Gastrocnemius medialis (tissue), 4 donors: ENCODE data around the gene GPRC5B. TPM values are rescaled to one million over a fixed set of nuclear protein-coding genes. Genes with fewer than 3 reads are reported as not detected.

ENCODE experiments used
- ATAC-seq, 2 donors: fragments of 150-250 bp; one replicate each; pipeline ENCODE4 v1.9.1; 2016
- DNase-seq, 2 donors: peaks; one replicate each; pipeline ENCODE4 v3.0.0-alpha.2; 2019
- H3K27ac ChIP-seq, 4 donors: fragments of 200-600 bp; sonication (generic); 1 replicate in 1 of 4; 2 replicates in 3 of 4; pipeline ENCODE4 v1.5.1; 2016 to 2018; ENCODE audit warnings: mild to moderate bottlenecking in 2 of 4, moderate library complexity in 1 of 4
- H3K27me3 ChIP-seq, 3 donors: fragments of 200-600 bp; sonication (generic) in 2 of 3; 1 replicate in 1 of 3; 2 replicates in 2 of 3; pipeline versions ENCODE4 v1.5.1 to v1.6.0; 2016 to 2019; ENCODE audit warnings: mild to moderate bottlenecking in 1 of 3, moderate library complexity in 1 of 3
- H3K36me3 ChIP-seq, 2 donors: fragments of 200-600 bp; sonication (generic) in 1 of 2; one replicate each; pipeline ENCODE4 v1.5.1; 2017 to 2018
- H3K4me1 ChIP-seq, 2 donors: fragments of 200-600 bp; sonication (generic) in 1 of 2; one replicate each; pipeline ENCODE4 v1.5.1; 2016 to 2017; ENCODE audit warnings: mild to moderate bottlenecking in 2 of 2
- H3K4me3 ChIP-seq, 4 donors: fragments of 200-600 bp; sonication (generic) in 3 of 4; 1 replicate in 1 of 4; 2 replicates in 3 of 4; pipeline ENCODE4 v1.5.1; 2016 to 2019; ENCODE audit warnings: mild to moderate bottlenecking in 2 of 4
- H3K9me3 ChIP-seq, 3 donors: fragments of 200-600 bp; sonication (generic) in 2 of 3; 1 replicate in 1 of 3; 2 replicates in 2 of 3; pipeline ENCODE4 v1.5.1; 2016 to 2019
- POLR2A ChIP-seq, 2 donors: fragments of 450-650 bp; IDR thresholded peaks; one replicate each; pipeline ENCODE4 v1.6.1; 2017; ENCODE audit warnings: antibody characterized with exemption in 2 of 2, mild to moderate bottlenecking in 2 of 2, moderate library complexity in 2 of 2
- in situ Hi-C, 4 donors: fragments of 200-750 bp; cut with MboI; loops; one replicate each; pipeline versions ENCODE4 v1.15.0 to v1.8.0; 2017; ENCODE audit warnings: low sequenced_read_pairs in 4 of 4
- intact Hi-C: fragments of 100-400 bp; cut with DNase I; formaldehyde crosslinking; loops from one replicate; pipeline ENCODE4 v1.15.1; 2023; ENCODE audit warnings: low total_unique reads
- total RNA-seq, 4 donors: library from RNA; depleted of rRNA; stranded (reverse); fragments of >200 nt; gene quantifications; one replicate each; pipeline versions ENCODE4 v1.1.0 to v1.2.3, GENCODE V29; 2016
- TF ChIP-seq, protein P1 (sequence below), 5 experiments: fragments of 450-650 bp in 3 of 5; fragments of 200-600 bp in 2 of 5; sonication (generic) in 2 of 5; IDR thresholded peaks in 4 of 5; conservative IDR thresholded peaks in 1 of 5; 1 replicate in 4 of 5; 2 replicates in 1 of 5; pipeline ENCODE4 v1.5.1; 2016 to 2019; ENCODE audit warnings: antibody characterized with exemption in 5 of 5, mild to moderate bottlenecking in 3 of 5, moderate library complexity in 3 of 5

Gene GPRC5B
- total RNA-seq, 4 donors from 2014 or later: 41.9 to 89.2 (median 71.3) TPM

DNA sequence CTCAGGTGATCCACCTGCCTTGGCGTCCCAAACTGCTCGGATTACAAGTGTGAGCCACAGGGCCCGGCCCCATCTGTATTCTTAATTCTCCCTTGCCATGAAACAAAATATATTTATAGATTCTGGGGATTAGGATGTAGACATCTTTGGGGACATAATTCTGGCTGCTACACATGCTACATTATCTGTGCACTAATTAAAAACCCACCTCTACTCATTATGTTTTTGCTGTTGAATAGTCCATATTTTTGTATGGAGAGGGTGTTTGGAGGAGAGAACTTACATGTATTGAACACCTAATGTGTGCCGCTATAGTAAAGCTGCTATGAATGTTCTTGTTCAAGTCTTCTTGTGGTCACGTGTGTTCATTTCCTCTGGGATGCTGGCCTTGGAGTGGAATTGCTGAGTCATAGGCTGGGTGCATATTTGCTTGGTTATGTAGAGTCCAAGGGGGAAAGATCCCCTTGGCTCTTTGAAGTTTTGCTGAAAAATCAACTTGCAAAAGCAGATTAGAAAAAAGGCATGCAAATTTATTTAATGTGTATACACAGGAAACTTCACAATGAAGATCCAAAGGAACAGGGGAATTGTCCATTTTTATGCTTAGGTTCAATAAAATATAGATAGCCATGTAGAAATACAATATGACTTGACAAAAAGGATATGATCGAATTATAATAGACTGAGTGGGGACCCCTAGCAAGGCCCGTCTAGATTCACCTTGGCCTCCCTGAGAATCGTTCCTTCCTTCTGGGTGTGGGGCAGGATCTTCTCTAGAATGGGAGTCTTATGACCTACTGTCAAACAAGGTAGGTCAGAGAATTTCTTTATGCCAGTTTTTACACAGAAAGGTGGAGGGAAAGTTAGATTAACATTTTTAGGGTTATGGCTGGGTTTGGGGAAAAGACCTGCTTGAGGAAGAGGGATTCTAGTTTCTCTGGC lies 42.1 kb upstream of the GPRC5B start:
- no peaks in the 10 kb centered on the region for H3K4me1 ChIP-seq
- H3K27ac ChIP-seq: no peak overlapping the region
- TF ChIP-seq, protein P1, sequence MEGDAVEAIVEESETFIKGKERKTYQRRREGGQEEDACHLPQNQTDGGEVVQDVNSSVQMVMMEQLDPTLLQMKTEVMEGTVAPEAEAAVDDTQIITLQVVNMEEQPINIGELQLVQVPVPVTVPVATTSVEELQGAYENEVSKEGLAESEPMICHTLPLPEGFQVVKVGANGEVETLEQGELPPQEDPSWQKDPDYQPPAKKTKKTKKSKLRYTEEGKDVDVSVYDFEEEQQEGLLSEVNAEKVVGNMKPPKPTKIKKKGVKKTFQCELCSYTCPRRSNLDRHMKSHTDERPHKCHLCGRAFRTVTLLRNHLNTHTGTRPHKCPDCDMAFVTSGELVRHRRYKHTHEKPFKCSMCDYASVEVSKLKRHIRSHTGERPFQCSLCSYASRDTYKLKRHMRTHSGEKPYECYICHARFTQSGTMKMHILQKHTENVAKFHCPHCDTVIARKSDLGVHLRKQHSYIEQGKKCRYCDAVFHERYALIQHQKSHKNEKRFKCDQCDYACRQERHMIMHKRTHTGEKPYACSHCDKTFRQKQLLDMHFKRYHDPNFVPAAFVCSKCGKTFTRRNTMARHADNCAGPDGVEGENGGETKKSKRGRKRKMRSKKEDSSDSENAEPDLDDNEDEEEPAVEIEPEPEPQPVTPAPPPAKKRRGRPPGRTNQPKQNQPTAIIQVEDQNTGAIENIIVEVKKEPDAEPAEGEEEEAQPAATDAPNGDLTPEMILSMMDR (IDR thresholded peaks at IDR 0.05 in 4 of 5, conservative IDR thresholded peaks at IDR 0.05 in 1 of 5): no peak
- TF ChIP-seq POLR2A (IDR thresholded peaks at IDR 0.05): no peak
- DNase-seq (no peak), ATAC-seq (no peak)
- in situ Hi-C loops (no loop called here), intact Hi-C loops (no loop called here)
- H3K27me3 ChIP-seq: no peaks in the 10 kb centered on the region
- no peak overlapping the region for H3K4me3 ChIP-seq
- H3K9me3 ChIP-seq: no peaks in the 10 kb centered on the region
- H3K36me3 ChIP-seq: no peaks in the 10 kb centered on the region

DNA sequence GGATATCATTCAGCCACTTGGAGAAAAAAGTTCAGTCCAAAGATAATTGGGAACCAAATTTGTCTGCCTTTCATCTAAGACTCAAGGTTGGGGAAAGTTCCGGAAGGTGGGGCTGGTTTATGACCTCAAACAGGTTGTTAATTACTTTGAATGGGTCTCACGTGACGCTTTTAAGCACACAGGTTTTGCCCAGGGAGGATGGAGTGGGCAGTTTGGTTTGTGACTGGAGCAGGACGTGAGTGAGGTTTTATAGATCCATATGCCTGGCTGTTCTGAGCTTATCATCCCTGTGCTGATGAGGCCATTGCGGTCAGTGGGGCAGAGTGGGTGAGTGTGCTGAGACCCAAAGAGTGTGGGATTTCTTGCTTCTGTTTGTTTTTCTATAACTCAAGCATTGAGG lies 38.7 kb upstream of the GPRC5B start:
- H3K36me3 ChIP-seq: no peaks in the 10 kb centered on the region
- no peak for ATAC-seq
- in situ Hi-C loops (loop anchor here in 3 of 4 donors (25.0 kb wide), 1 partner anchor 464 kb away; no protein-coding TSS in a partner anchor), intact Hi-C loops (no loop called here)
- H3K9me3 ChIP-seq: peaks cover 0 to 3% (median 0%) of the 10 kb centered on the region in 3 donors
- H3K27me3 ChIP-seq: no peaks in the 10 kb centered on the region
- no peaks in the 10 kb centered on the region for H3K4me1 ChIP-seq
- H3K4me3 ChIP-seq: no peak overlapping the region
- H3K27ac ChIP-seq: no peak overlapping the region
- no peak for DNase-seq
- TF ChIP-seq POLR2A (IDR thresholded peaks at IDR 0.05): no peak
- TF ChIP-seq, protein P1 (IDR thresholded peaks at IDR 0.05 in 4 of 5, conservative IDR thresholded peaks at IDR 0.05 in 1 of 5): no peak

DNA sequence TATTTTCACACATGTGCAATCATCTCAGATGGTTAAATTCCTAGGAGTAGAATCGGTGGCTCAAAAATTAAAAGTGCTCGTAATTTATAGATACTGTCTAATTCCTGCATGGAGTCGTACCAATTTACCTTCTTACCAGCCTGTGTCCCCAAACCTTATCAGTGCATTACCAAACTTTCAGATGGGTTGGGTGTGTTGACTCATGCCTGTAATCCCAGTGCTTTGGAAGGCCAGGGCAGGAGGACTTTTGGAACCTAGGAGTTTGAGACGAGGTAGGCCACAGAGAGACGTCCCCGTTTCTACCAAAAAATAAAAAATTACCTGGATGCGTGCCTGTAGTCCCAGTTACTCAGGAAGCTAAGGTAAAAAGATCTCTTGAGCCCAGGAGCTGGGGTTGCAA lies 34.5 kb upstream of the GPRC5B start:
- TF ChIP-seq POLR2A (IDR thresholded peaks at IDR 0.05): no peak
- TF ChIP-seq, protein P1 (IDR thresholded peaks at IDR 0.05 in 4 of 5, conservative IDR thresholded peaks at IDR 0.05 in 1 of 5): no peak
- DNase-seq: no peak
- Histone ChIP-seq H3K4me3 (no peak overlapping the region), H3K36me3 (no peaks in the 10 kb centered on the region), H3K27ac (no peak overlapping the region), H3K9me3 (peaks cover 0 to 3% (median 0%) of the 10 kb centered on the region in 3 donors), H3K27me3 (no peaks in the 10 kb centered on the region), H3K4me1 (no peaks in the 10 kb centered on the region)
- in situ Hi-C loops (loop anchor here in 3 of 4 donors (25.0 kb wide), 1 partner anchor 468 kb away; no protein-coding TSS in a partner anchor), intact Hi-C loops (no loop called here)
- no peak for ATAC-seq

DNA sequence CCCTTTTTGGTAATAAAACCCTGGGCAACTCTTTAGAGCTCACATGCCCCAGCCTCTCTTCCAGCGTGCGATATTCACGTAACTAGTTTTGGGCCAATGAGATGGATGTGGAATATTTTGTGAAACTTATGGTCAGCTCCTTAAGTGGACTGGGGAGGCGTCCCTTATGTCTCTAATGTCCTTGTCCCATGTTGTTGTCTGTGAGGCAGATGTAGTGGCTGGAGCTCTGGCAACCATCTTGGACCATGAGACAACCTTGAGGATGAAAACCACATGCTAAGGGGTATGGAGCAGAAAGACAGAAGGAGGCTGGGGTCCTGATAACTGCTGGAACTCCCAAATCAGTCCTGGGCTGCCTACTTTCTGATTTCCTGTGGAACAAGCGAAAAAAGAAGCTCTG lies 31.4 kb upstream of the GPRC5B start:
- Histone ChIP-seq H3K27ac (no peak overlapping the region), H3K27me3 (no peaks in the 10 kb centered on the region), H3K36me3 (no peaks in the 10 kb centered on the region), H3K4me1 (no peaks in the 10 kb centered on the region), H3K9me3 (peaks cover 0 to 3% (median 0%) of the 10 kb centered on the region in 3 donors), H3K4me3 (no peak overlapping the region)
- TF ChIP-seq, protein P1 (IDR thresholded peaks at IDR 0.05 in 4 of 5, conservative IDR thresholded peaks at IDR 0.05 in 1 of 5): no peak
- TF ChIP-seq POLR2A (IDR thresholded peaks at IDR 0.05): no peak
- in situ Hi-C loops: loop anchor here in 3 of 4 donors (25.0 kb wide), 1 partner anchor 471 kb away; no protein-coding TSS in a partner anchor
- intact Hi-C loops: no loop called here
- no peak for DNase-seq
- ATAC-seq: no peak
